Skeletal muscle cell (primary cell): ENCODE results near the gene SSPN.

Experiments used
- DNase-seq: peaks from one replicate; pipeline ENCODE4 v3.0.0-alpha.2; 2010; ENCODE audit warnings: low read depth
- H3K4me3 ChIP-seq: 2 replicates; pipeline ENCODE4 v1.5.1; 2011; ENCODE audit warnings: low read depth, mild to moderate bottlenecking, control low read depth, low read length, moderate library complexity

Gene SSPN

GRCh38 chr12:26251600-26251999 is 56.2 kb downstream of the SSPN start:
- H3K4me3 ChIP-seq: no peak overlapping the region
- DNase-seq: no peak

GRCh38 chr12:26252946-26253345 is 57.6 kb downstream of the SSPN start:
- DNase-seq: no peak
- no peak overlapping the region for H3K4me3 ChIP-seq

GRCh38 chr12:26255893-26256645 is 60.7 kb downstream of the SSPN start:
- H3K4me3 ChIP-seq: no peak overlapping the region
- DNase-seq: no peak

- H3K4me3 ChIP-seq: no peak overlapping the region
- no peak for DNase-seq
Observed at GRCh38 chr12:26264215-26264838, 69.0 kb downstream of the SSPN start.

- DNase-seq: no peak
- H3K4me3 ChIP-seq: no peak overlapping the region
Observed at GRCh38 chr12:26265606-26266005, 70.2 kb downstream of the SSPN start.

GRCh38 chr12:26266881-26267280 is 71.5 kb downstream of the SSPN start:
- no peak overlapping the region for H3K4me3 ChIP-seq
- DNase-seq: no peak

GRCh38 chr12:26268841-26269561 is 73.6 kb downstream of the SSPN start:
- no peak overlapping the region for H3K4me3 ChIP-seq
- DNase-seq: no peak

- DNase-seq: peak; percentile 52
- no peak overlapping the region for H3K4me3 ChIP-seq
Observed at GRCh38 chr12:26269562-26270284, 74.3 kb downstream of the SSPN start.

- DNase-seq: no peak
Observed at GRCh38 chr12:26271024-26271423, 75.7 kb downstream of the SSPN start.

GRCh38 chr12:26271889-26272492 is 76.6 kb downstream of the SSPN start:
- DNase-seq: peak; percentile 91
- no peak overlapping the region for H3K4me3 ChIP-seq

More at GRCh38 chr12:26271024-26271423, 75.7 kb downstream of the SSPN start:
- H3K4me3 ChIP-seq: no peak overlapping the region

GRCh38 chr12:26272851-26273250 is 77.5 kb downstream of the SSPN start:
- no peak for DNase-seq
- H3K4me3 ChIP-seq: no peak overlapping the region

GRCh38 chr12:26273811-26274210 is 78.4 kb downstream of the SSPN start:
- no peak for DNase-seq
- no peak overlapping the region for H3K4me3 ChIP-seq

- peak; percentile 98 for DNase-seq
- no peak overlapping the region for H3K4me3 ChIP-seq
Observed at GRCh38 chr12:26274441-26275312, 79.3 kb downstream of the SSPN start.

- no peak overlapping the region for H3K4me3 ChIP-seq
- no peak for DNase-seq
Observed at GRCh38 chr12:26275313-26276131, 80.1 kb downstream of the SSPN start.

- DNase-seq: no peak
- H3K4me3 ChIP-seq: no peak overlapping the region
Observed at GRCh38 chr12:26276709-26277108, 81.3 kb downstream of the SSPN start.

GRCh38 chr12:26277506-26278246 is 82.3 kb downstream of the SSPN start:
- no peak for DNase-seq
- H3K4me3 ChIP-seq: no peak overlapping the region

GRCh38 chr12:26278266-26278665 is 82.9 kb downstream of the SSPN start:
- H3K4me3 ChIP-seq: no peak overlapping the region
- no peak for DNase-seq
